ENCODE results near the gene CRABP2. TPM values are rescaled to one million over a fixed set of nuclear protein-coding genes. Genes with fewer than 3 reads are reported as not detected.

CRABP2 gene
- total and polyA plus RNA-seq, 2 donors (not counting 1 experiment from before 2014, with no cell fraction given): 0.89 to 1.2 TPM

GRCh38 chr1:156733989-156734584, 28.7 kb upstream of the CRABP2 start:
- Histone ChIP-seq H2AFZ (ENCODE audit: insufficient read depth, low read depth, low read length, poor library complexity, severe bottlenecking) (no peak overlapping the region), H3K4me2 (replicated peaks; ENCODE audit: low read depth, low read length, poor library complexity, severe bottlenecking) (no peak overlapping the region), H3K4me3 (ENCODE audit: control extremely low read depth in 1 of 5, extremely low read depth in 1 of 5, insufficient read depth in 1 of 5, low read depth in 2 of 5, low read length in 4 of 5) (no peak overlapping the region), H3K27ac (ENCODE audit: low read length in 2 of 2) (no peak overlapping the region), H3K36me3 (replicated peaks in 1 of 2; ENCODE audit: control extremely low read depth in 1 of 2, control insufficient read depth in 1 of 2, extremely low read depth in 1 of 2, insufficient read depth in 2 of 2, low read length in 1 of 2) (peaks cover 0 to 52% of the 10 kb centered on the region in 2 experiments), H3K9me3 (ENCODE audit: control extremely low read depth in 1 of 3, control insufficient read depth in 2 of 3, insufficient read depth in 1 of 3, low read length in 2 of 3) (no peaks in the 10 kb centered on the region), H3K4me1 (ENCODE audit: control insufficient read depth in 2 of 2, insufficient read depth in 2 of 2, low read length in 2 of 2) (peaks cover 4 to 9% of the 10 kb centered on the region in 2 donors), H3K27me3 (replicated peaks in 1 of 4; ENCODE audit: control extremely low read depth in 1 of 4, control insufficient read depth in 3 of 4, insufficient read depth in 4 of 4, low read length in 3 of 4) (no peaks in the 10 kb centered on the region), H3K9ac (ENCODE audit: low read length) (no peak overlapping the region), H4K20me1 (ENCODE audit: control insufficient read depth, insufficient read depth, low read length, poor library complexity, severe bottlenecking) (no peaks in the 10 kb centered on the region), H3K79me2 (ENCODE audit: control insufficient read depth, insufficient read depth, low read length) (peaks cover 14% of the 10 kb centered on the region)
- 98% methylated on average over 19 of the region's 20 CpGs for WGBS (ENCODE audit: insufficient coverage)
- H3K9me3 Mint-ChIP-seq (ENCODE audit: insufficient read depth): no peaks in the 10 kb centered on the region
- DNase-seq (no peak), ATAC-seq (ENCODE audit: low read depth) (no peak)
- CTCF ChIA-PET: interaction anchor here (2.8 kb wide), 1 partner anchor 8 kb away, joined by 20 read pairs; no protein-coding TSS in a partner anchor
- H3K4me3 Mint-ChIP-seq: no peak overlapping the region
- POLR2A ChIA-PET: interaction anchor here (0.6 kb wide), 1 partner anchor 73 kb away, joined by 4 read pairs; no protein-coding TSS in a partner anchor
- intact Hi-C loops (cut with micrococcal nuclease): no loop called here
- H3K27ac Mint-ChIP-seq: no peak overlapping the region
- H3K4me1 Mint-ChIP-seq: peaks cover 14% of the 10 kb centered on the region
- no peaks in the 10 kb centered on the region for H3K27me3 Mint-ChIP-seq
- TF ChIP-seq EZH2 (IDR thresholded peaks at IDR 0.05; ENCODE audit: borderline replicate concordance, insufficient read depth, low read depth, low read length, poor library complexity, severe bottlenecking) (no peak), CTCF (IDR thresholded peaks at IDR 0.05) (no peak)
